ENCODE data around the gene ADGRL2.

ADGRL2 gene

DNA sequence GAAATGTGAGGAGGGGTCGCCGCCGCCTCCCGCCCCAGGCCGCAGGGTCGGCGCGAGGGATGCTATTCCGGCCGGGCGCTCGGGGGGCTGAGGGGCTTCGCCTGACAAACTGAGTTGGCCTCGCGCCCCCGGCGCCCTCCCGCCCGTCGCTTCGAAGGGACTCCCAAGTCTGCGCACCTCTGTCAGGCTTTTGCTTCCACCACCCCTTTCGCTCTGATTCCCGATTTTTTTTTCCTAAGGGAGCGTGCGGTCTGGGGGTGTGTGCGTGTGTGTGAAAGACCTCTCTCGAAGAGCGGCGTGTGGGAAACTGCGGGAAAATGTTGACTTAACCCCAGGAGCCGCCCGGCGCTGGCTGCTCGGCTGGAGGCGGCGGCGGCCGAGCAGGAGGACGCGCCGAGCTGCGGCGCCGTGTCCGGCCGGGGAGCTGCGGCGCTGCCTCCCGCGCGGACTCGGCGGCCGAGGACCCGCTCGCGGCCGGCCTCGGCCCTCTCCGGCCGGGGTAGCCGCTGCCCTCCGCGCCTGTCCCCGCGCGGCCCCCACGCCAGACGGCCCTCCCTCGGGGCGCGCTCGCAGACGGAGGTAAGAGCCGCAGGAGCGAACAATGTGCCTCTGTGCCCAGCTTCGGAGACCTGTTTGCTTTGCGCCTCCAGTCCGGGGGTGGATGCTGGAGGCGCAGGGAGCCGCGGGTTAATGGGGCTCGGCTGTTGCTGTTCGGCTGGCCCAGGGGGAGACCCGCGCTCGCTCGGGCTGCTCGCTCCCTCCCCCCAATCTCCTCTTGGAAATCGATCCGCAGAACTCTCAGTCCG, 1.1 kb downstream of the ADGRL2 start:
- Mint-ChIP-seq H3K27me3 (peaks cover 20% of the 10 kb centered on the region), H3K4me3 (no peak overlapping the region), H3K27ac (no peak overlapping the region), H3K9me3 (ENCODE audit: low read depth) (no peaks in the 10 kb centered on the region), H3K36me3 (no peaks in the 10 kb centered on the region), H3K4me1 (ENCODE audit: low read depth) (peaks cover 6% of the 10 kb centered on the region)

GRCh38 chr1:81802457-81802706, 1.6 kb downstream of the ADGRL2 start:
- Mint-ChIP-seq H3K4me3 (no peak overlapping the region), H3K9me3 (ENCODE audit: low read depth) (no peaks in the 10 kb centered on the region), H3K4me1 (ENCODE audit: low read depth) (peaks cover 6% of the 10 kb centered on the region), H3K36me3 (no peaks in the 10 kb centered on the region), H3K27ac (no peak overlapping the region), H3K27me3 (peaks cover 20% of the 10 kb centered on the region)

GRCh38 chr1:81802707-81803430, 2.1 kb downstream of the ADGRL2 start:
- no peak overlapping the region for H3K27ac Mint-ChIP-seq
- no peak overlapping the region for H3K4me3 Mint-ChIP-seq
- peaks cover 20% of the 10 kb centered on the region for H3K27me3 Mint-ChIP-seq
- H3K9me3 Mint-ChIP-seq (ENCODE audit: low read depth) = no peaks in the 10 kb centered on the region
- H3K4me1 Mint-ChIP-seq (ENCODE audit: low read depth) = peaks cover 6% of the 10 kb centered on the region
- no peaks in the 10 kb centered on the region for H3K36me3 Mint-ChIP-seq

- Mint-ChIP-seq H3K9me3 (ENCODE audit: low read depth) (no peaks in the 10 kb centered on the region), H3K27me3 (peaks cover 20% of the 10 kb centered on the region), H3K27ac (no peak overlapping the region), H3K36me3 (no peaks in the 10 kb centered on the region), H3K4me3 (no peak overlapping the region), H3K4me1 (ENCODE audit: low read depth) (peaks cover 6% of the 10 kb centered on the region)
Measured at GRCh38 chr1:81803431-81804110, 2.8 kb downstream of the ADGRL2 start.

- peaks cover 6% of the 10 kb centered on the region for H3K4me1 Mint-ChIP-seq (ENCODE audit: low read depth)
- H3K27ac Mint-ChIP-seq = no peak overlapping the region
- no peak overlapping the region for H3K4me3 Mint-ChIP-seq
- no peaks in the 10 kb centered on the region for H3K9me3 Mint-ChIP-seq (ENCODE audit: low read depth)
- H3K36me3 Mint-ChIP-seq = no peaks in the 10 kb centered on the region
- peaks cover 20% of the 10 kb centered on the region for H3K27me3 Mint-ChIP-seq
Measured at GRCh38 chr1:81804312-81804711, 3.6 kb downstream of the ADGRL2 start.

DNA sequence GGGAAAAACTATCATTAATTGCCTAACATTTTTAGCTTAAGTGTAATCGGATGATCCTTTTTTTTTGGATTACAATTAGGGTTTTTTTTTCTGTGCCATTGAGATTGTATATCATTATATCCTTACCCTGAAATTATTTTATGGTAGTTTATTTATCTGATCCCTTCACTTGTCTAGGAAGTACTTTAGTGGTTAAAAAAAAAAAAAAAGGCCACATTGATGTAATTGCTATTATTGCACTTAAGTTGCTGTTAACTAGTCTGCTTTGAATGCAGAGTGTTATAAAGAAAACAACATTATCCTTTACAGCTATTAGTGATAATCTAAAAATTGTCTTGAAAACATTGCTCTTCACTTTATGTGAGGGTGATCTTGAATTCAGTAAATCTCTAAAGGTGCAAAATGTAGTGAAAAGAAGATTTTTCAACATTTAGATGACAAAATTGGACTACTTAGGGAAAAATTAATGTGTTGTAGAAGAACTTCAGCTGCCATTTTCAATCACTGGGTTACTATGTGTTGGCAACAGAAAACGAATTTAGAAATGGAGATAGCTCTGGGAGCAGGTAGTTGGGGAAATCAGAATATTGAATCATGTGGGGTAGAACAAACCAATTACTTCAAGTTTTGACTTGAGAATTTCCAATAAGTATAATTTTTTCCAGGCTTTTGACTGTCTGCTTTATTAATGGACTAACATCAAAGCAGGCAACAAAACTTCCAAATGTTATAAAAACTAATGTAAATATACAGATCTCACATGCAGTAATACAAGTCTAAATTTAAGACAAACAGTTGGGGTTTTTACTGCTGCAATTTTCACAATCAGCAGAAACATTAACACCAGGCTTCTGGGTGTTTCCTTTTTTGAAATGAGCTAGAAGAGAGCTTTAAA, 5.0 kb downstream of the ADGRL2 start:
- Mint-ChIP-seq H3K4me3 (no peak overlapping the region), H3K4me1 (ENCODE audit: low read depth) (peaks cover 6% of the 10 kb centered on the region)

DNA sequence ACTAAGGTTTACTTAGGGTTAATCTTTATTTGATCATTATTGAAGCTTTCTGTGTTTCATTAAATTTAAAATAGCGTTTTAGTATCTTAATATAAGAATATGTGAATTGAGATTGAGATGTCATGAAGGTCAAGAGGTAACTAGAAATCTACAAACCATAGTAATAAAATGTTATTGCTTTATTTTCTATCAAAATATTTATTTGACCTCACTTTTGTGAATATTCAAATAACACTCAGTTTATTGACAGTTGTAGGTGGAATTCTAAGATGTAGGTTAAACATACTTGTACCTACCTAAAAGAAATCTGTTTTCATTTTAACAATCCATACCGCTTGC, 5.7 kb downstream of the ADGRL2 start:
- no peak overlapping the region for H3K4me3 Mint-ChIP-seq
- H3K9me3 Mint-ChIP-seq (ENCODE audit: low read depth) = no peaks in the 10 kb centered on the region

More for the DNA sequence above, 5.0 kb downstream of the ADGRL2 start:
- Mint-ChIP-seq H3K36me3 (no peaks in the 10 kb centered on the region), H3K27ac (no peak overlapping the region), H3K9me3 (ENCODE audit: low read depth) (no peaks in the 10 kb centered on the region), H3K27me3 (peaks cover 15% of the 10 kb centered on the region)

GRCh38 chr1:81808760-81809159, 8.0 kb downstream of the ADGRL2 start:
- H3K4me3 Mint-ChIP-seq = no peak overlapping the region
- H3K4me1 Mint-ChIP-seq (ENCODE audit: low read depth) = no peaks in the 10 kb centered on the region
- H3K27ac Mint-ChIP-seq = no peak overlapping the region
- H3K9me3 Mint-ChIP-seq (ENCODE audit: low read depth) = no peaks in the 10 kb centered on the region
- H3K36me3 Mint-ChIP-seq = no peaks in the 10 kb centered on the region
- H3K27me3 Mint-ChIP-seq = peaks cover 8% of the 10 kb centered on the region

More for the DNA sequence above, 5.7 kb downstream of the ADGRL2 start:
- no peaks in the 10 kb centered on the region for H3K36me3 Mint-ChIP-seq
- peaks cover 3% of the 10 kb centered on the region for H3K4me1 Mint-ChIP-seq (ENCODE audit: low read depth)
- no peak overlapping the region for H3K27ac Mint-ChIP-seq
- peaks cover 12% of the 10 kb centered on the region for H3K27me3 Mint-ChIP-seq

DNA sequence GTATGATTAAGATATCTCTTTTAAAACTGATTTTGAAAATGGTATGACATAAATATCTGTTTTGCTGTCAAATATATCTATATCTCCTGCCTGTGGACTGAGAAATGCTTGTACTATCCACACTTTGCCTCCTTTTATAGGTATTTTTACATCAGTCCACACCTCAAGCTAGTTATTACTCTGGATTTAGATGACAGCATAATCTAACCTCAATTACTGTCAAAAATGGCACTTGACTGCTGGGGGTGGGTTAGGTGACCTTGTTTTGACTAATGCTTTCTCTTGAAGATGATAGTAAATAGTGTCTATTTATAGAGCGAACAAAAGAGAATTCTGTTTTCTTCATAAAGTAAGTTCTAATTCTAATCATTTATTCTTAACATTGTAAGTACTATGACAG, 9.1 kb downstream of the ADGRL2 start:
- H3K27ac Mint-ChIP-seq = no peak overlapping the region
- no peaks in the 10 kb centered on the region for H3K36me3 Mint-ChIP-seq
- H3K9me3 Mint-ChIP-seq (ENCODE audit: low read depth) = no peaks in the 10 kb centered on the region
- peaks cover 2% of the 10 kb centered on the region for H3K27me3 Mint-ChIP-seq
- H3K4me1 Mint-ChIP-seq (ENCODE audit: low read depth) = no peaks in the 10 kb centered on the region
- H3K4me3 Mint-ChIP-seq = no peak overlapping the region

- Mint-ChIP-seq H3K4me3 (no peak overlapping the region), H3K9me3 (ENCODE audit: low read depth) (no peaks in the 10 kb centered on the region), H3K27me3 (no peaks in the 10 kb centered on the region), H3K4me1 (ENCODE audit: low read depth) (no peaks in the 10 kb centered on the region), H3K36me3 (no peaks in the 10 kb centered on the region), H3K27ac (no peak overlapping the region)
Measured at GRCh38 chr1:81811757-81812371, 11.1 kb downstream of the ADGRL2 start.

DNA sequence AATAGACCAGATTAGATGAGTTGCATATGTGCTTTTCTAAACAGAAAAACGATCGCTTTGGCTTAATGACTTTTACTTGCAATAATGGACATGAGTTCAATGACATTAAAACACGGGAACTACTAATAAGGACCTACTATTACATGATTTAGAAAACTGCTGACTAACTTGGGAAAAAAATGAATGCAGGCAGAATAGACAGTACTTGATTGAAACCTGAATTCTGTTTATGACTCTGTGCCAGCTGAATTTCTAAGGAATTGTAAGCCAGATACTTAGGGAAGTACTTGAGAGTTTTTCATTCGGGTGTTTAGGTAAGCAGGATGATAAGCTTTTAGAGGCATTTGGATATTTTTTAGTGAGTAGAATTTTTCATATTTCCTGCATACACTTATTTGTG, 12.0 kb downstream of the ADGRL2 start:
- Mint-ChIP-seq H3K27me3 (no peaks in the 10 kb centered on the region), H3K4me1 (ENCODE audit: low read depth) (no peaks in the 10 kb centered on the region), H3K9me3 (ENCODE audit: low read depth) (no peaks in the 10 kb centered on the region), H3K4me3 (no peak overlapping the region), H3K36me3 (no peaks in the 10 kb centered on the region), H3K27ac (no peak overlapping the region)

GRCh38 chr1:81813691-81814090, 13.0 kb downstream of the ADGRL2 start:
- H3K27me3 Mint-ChIP-seq = no peaks in the 10 kb centered on the region
- no peaks in the 10 kb centered on the region for H3K4me1 Mint-ChIP-seq (ENCODE audit: low read depth)
- H3K36me3 Mint-ChIP-seq = no peaks in the 10 kb centered on the region
- no peaks in the 10 kb centered on the region for H3K9me3 Mint-ChIP-seq (ENCODE audit: low read depth)
- no peak overlapping the region for H3K27ac Mint-ChIP-seq
- no peak overlapping the region for H3K4me3 Mint-ChIP-seq

DNA sequence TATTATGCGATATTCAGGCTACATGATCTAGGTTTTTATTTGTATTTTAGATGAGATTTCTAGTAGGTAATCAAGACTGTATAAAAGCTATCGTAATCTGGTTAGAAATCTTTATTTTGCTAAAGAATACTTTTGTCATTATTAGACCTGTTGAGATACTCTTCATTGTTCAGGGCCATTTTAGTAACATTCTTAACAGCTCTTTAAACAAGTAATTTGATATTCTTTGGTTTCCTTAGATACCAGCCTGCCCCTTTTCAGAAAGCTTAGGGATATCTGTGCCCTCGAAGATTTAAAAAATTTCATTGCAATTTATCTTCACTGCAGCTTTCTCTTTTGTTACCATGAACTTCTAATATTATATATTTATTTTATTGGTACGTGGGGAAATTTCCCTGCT, 18.9 kb downstream of the ADGRL2 start:
- no peaks in the 10 kb centered on the region for H3K4me1 Mint-ChIP-seq (ENCODE audit: low read depth)
- H3K9me3 Mint-ChIP-seq (ENCODE audit: low read depth) = peaks cover 4% of the 10 kb centered on the region
- no peak overlapping the region for H3K27ac Mint-ChIP-seq
- H3K4me3 Mint-ChIP-seq = no peak overlapping the region
- H3K36me3 Mint-ChIP-seq = no peaks in the 10 kb centered on the region
- H3K27me3 Mint-ChIP-seq = no peaks in the 10 kb centered on the region

- Mint-ChIP-seq H3K4me1 (ENCODE audit: low read depth) (no peaks in the 10 kb centered on the region), H3K4me3 (no peak overlapping the region), H3K27me3 (no peaks in the 10 kb centered on the region), H3K9me3 (ENCODE audit: low read depth) (peaks cover 4% of the 10 kb centered on the region), H3K36me3 (no peaks in the 10 kb centered on the region), H3K27ac (no peak overlapping the region)
Measured at GRCh38 chr1:81820765-81821164, 20.0 kb downstream of the ADGRL2 start.
